ENCODE results near the gene TBL1Y.
"Not testable (repeated sequence)": the region's sequence is repeated elsewhere in the genome, so short reads cannot be mapped to it uniquely, and the experiment has no call there.

TBL1Y gene

DNA sequence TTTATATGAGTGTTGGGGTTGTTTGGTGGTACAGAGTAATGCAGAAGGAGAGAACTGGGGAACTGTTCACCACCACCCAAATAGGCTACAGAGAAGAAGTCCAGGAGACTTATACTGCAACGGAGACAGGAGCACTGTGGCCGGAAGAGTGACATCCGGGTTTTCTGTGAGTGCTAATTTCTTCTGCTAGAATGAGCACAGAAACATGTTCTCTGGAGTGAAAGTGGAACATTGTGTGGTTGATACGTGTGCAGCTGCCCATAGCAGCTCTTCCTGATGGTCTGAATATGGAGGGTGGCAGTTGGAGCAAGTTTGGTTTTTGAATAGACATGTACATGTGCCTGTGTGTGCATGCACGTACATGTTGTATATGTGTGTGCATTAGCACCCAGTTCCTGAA lies 67.3 kb downstream of the TBL1Y start:
- no peak for DNase-seq

DNA sequence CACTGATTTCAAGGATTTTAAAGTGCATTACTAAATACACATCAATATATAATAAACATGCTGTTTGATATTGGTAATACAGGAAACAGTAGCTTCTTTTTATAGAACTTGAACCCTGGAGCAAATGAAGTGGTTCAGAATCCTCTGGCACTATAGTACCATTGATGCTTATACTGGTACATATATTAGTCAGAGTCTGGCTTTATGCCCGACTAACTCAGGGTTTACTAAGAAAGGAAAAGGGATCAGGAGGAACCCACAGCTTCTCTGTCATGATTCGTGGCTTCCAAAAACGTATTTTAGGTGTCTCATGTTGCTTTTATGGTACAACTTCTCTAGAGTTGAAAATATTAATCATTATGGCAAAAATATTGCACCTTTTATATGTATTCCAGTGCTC lies 72.7 kb downstream of the TBL1Y start:
- DNase-seq = no peak

DNA sequence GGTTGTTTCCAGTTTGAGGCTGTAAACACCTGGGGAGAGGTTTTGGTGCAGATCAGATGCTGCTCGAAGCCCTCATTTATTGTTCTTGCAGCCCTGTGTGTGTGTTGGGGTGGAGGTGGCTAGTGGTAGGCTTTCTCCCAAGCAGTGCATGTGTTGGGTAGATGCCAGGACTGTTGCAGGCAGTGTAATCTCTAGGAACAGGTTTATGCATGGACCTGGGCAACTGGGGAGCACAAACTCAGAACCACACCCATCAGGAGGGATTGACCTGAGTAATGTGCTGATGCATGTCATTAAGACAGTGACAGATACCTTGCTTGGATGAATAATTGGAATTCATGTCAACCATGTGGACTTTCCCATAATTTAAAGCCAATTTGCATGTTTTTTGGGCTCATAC lies 77.3 kb downstream of the TBL1Y start:
- DNase-seq = no peak

DNA sequence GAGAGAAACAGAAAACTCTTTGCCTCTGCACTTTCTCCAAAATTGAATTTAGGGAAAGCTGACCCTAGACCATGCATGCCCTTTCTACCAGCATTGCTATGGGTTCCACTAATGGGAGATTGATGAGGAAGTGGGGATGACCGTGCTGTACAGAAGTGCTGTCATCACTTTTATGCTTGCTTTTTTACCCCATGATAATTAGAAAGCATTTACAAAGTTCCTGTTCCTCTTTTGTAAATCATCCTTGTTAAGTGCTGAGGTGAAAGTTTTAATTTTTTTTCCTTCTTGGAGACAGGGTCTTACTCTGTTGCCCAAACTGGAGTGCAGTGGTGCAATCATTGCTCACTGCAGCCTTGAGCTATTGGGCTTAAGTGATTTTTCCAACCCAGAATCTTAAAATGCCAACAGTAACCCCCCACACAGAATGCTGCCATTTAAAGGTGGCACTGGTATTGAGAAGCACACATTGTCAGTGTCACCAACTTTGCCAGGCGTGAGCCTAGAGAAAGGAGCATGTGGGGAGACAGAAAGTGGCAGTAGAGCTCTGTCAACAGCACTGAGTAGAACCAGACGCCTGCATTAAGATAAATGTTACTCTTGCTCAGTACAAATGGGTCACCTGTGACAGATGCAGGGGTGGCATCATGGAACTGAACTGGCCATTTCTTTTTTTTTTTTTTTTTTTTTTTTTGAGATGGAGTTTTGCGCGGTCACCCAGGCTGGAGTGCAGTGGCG lies 79.6 kb downstream of the TBL1Y start:
- no peak for DNase-seq

DNA sequence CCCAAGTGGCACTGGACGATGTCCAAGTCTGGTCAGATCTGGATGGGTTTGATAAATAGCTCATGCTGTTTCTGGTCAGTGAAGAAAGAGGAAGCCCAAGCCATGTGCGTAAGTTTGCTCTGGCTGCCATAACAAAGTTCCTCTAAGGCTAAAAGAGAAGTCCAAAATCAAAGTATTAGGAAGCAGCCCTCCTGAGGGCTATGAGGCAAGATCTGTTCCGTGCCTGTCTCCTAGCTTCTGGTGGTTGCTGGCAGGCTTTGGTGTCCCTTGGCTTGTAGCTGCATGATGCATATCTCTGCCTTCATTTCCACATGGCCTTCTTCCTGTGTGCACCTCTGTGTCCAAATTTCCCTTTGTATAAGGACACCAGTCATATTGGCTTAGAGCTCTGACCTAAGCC lies 81.5 kb downstream of the TBL1Y start:
- no peak for DNase-seq

DNA sequence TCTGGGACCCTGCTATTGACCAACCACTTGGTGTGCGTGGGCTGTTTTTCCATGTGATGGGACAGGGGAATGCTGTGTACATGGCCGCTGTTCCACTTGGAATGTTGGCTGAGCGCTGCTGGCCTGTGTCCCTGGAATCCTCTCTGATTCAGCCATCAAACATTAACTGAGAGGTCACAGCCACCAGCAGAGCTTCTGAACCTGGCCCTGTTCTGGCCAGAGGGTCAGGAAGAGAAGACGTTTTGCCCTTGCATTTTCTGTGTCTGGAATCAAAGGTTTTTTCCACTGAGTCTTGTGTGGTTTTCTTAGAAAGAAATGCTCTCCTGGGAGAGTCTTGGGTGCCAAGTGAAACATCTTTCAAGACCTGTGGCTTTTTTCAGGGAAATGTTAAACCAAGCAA lies 85.5 kb downstream of the TBL1Y start:
- DNase-seq = no peak

DNA sequence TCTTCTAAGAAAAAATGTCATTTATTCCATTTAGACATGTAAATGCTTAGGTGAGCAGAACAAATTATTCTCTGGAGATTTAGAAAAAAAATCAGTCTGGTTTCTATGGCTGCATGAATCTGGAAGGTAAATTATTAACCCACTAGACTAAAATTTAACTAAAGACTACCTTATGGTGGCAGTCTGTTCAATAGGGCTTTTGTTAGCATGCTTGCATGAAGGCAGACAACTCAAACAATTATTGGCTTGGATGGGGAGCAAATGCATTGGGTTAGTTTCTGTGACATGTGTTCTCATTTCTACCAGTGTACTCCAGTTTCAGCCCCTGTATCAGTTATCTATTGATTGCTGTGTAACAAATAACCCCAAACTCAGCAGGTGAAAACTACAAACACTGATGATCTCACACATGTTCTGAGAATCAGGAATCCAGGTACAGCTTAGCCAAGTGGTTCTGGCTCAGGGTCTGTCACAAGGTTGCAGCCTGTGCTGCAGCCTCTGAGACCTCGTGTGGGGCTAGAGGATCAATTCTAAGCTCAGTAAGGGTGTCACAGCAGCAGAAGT lies 87.1 kb downstream of the TBL1Y start:
- DNase-seq = no peak

DNA sequence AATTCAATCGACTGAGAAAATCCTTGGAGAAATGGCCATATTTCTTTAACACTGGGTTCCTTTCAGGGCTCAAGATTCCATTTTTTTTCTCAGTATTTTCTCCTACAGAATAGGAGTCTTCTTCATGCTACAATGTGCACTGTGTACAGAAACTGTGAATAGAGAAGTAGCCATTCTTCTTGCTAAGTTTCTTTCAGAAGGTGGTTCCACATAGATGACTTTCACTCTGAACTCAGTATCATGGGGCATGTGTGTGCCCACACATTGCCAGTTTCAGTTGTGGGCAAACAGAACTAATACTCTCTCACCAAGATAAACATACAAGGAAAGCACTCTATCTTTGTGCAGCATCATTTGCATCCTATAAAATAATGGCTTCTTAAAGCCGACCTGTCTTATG lies 89.4 kb downstream of the TBL1Y start:
- no peak for DNase-seq

DNA sequence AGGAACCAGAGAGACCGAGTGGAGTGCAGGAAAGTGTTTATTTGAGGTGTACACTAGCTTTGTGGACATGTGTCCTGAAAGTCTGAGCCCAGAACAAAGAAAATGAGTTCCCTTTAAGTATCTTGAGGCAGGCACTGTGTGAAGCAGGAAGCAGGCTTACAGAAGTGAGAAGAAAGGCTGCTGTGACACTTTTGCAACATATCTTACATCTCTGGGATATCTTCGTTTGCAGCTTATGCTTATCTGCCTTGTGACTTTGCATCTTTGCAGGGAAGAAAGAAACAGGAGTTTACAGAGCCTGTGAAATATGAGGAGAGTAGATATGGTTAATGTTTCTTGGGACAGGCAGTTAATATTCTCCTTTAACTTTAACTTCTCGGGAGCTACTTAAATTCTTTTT lies 92.1 kb downstream of the TBL1Y start:
- no peak for DNase-seq

DNA sequence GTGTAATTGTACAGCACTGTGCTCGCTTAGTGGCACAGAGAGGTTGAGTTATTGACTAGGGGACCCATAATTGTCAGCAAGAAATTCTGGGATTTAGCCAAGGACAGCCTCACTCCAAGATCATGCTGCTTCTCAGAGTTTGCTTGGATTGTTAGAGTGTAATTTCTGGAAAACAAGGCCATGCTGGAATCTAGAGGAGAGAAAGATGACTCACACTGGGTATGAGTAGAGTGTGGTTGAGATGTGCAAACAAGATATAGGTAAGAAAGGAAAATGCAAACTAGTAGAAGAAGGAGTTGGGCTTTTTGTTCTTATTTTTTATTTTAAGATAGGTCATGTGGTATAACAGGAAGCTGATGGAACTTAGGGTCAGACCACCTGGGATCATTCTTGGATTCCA lies 97.4 kb downstream of the TBL1Y start:
- no peak for DNase-seq

DNA sequence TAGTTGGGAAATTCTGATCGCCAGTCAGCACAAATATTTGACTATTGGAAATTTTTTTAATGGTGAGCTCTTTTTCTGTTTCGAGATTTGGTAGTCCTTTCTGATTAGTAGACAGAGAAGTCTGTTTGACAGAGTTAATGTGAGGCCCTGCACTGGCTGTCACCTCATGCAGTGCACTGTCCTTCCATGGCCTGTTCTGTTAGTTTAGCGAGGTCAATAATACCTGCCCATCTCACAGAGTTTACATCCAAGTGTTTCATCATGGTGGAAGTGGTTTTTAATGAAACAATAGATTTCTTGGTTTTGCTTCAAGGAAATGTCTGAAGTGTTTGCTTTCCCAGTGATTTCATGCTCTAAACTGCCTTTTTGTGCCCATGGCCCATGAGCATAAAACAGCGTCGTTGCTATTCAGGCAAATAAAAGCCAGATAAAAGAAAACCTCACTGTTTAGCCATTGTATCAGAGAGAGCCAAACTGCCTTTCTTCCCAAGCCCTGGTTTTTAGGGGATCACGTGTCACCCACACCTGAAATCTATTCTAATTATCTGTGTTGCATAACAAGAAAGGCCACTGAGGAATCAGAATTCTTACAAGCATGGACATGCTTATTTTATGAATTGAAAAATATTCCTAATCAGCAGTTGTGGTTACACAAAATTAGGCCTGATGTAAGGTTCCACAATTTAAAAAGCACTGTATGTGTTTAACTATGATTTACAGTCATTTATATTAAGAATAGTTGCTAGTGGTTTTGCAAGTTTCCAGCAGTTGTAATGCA lies 98.3 kb downstream of the TBL1Y start:
- no peak for DNase-seq

DNA sequence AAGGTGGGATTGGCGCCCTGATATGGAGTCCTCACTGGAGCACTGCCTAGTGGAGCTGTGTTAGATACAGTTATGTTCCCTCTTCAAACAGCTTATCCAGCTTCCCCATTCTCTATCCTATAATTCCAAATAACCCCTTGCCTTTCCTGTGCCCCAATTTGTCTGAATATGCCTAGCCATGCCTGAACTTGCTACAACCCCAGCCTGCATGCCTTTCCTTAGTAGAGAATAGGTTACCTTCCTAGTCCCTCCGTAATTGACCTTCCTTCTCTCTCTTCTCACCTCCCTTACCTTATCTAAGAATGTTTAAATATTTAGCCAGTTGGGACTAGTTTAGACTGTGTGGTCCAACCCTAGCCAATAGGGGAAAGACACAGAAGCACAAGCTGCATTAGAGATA lies 102.6 kb downstream of the TBL1Y start:
- DNase-seq = no peak

DNA sequence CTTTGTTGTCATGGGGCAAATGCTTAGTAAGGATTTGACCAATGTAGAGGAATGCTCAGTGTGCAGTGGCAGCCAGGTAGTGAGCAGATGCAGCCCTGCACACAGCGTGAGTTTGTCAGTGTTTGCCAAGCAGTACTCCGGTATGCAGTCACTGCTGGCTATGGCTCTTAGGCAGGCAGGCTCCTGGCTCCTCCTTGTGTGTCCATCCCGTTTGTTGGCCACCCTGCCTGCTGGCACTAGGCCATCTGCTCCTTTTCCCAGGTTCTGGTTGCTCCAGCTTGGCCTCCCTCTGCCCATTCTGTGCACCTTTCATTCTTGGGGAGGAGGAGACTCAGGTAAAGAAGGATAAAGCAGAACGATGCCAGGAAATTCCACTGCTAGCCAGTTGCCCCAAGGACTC lies 106.0 kb downstream of the TBL1Y start:
- DNase-seq = no peak

DNA sequence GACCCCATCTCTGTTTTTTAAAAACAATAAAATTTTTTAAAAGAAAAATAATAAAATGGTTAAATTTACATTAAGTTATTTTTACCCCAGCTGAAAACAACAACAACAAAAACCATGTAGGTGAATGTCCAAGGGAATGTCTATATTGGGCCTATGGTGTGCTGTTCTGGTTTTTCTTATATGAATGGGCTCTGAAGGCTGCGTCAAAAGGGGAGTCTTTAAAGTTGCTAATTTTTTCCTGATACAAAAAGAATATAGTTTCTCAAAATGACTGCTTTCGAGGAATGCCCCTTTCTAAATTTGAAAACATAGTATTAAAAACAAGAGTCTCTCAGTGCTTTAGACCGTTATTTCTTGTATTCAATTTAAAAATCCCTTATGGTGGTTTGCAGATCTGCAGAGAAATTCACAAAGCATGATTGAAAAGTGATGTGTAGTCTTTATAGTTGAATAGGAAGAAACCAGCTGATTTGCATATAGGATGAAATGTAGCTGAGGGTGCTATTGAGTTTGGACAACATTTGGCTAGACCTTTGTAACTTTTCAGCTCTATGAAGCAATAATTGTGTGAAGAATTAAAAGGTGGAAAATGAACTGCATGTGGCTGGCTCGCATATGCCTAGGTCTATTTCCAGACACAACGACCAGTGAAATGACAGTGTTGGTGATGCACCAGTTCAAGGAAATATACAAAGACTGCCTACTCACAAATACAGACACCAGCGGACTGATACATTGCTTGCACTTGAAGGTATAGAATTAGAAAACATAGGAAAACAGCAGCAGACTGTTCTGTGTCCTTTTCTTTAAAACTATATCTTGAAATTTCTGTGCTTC lies 107.0 kb downstream of the TBL1Y start:
- DNase-seq = no peak

DNA sequence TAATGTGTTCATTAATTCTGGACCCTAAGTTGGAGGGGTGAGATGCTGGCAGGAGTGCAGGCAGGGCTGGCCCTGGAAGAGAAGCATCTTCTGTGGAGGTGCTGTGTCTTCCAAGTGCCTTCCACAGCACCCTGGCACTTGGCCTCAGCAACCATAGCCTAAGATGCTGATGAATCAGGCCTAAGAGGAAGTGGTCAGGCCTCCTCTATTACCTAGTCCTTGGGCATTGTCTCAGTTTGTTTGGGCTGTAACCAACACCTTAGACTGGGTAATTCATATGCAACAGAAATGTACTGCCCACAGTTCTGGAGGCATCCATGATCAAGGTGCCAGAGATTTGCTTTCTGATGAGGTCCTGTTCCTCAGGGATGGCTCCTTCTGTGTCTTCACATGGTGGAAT lies 128.5 kb downstream of the TBL1Y start:
- DNase-seq = no peak

DNA sequence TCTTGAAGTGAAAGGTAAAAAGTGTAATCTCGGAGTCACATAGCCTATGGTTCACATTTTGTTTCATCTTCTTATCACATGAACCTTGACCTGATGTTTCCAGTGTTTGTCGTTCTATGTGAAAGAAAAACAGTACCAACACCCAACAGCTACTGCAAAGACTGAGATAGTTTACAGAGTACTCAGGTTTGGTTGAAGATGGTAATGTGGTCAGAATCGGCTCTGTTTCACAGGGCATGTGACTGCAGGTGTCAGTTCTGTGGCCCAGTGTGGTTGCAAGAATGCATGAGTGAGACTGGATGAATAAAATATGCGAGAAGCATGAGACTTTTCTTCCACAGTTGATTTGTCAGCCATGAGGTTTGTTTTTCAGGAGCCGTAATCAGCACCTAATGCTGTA lies 130.2 kb downstream of the TBL1Y start:
- no peak for DNase-seq

DNA sequence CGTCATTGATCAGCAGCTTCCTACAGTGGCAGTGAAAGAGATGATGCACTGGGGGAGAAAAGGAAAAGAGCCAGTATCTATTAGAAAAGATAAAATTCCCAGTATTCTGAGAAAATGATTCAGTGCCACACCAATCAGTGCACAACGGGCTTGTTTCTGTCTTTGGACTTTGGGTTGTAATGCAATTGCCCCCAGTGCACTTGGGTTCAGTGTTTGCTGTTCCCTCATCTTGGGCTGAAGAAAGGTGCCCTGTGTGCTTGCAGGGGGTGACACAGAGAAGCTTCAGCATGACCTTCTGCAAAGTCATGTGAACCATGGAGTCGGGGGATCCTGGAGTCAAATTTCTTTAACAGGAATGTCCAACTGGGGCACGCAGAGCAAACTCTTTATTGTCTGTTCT lies 131.5 kb downstream of the TBL1Y start:
- no peak for DNase-seq

DNA sequence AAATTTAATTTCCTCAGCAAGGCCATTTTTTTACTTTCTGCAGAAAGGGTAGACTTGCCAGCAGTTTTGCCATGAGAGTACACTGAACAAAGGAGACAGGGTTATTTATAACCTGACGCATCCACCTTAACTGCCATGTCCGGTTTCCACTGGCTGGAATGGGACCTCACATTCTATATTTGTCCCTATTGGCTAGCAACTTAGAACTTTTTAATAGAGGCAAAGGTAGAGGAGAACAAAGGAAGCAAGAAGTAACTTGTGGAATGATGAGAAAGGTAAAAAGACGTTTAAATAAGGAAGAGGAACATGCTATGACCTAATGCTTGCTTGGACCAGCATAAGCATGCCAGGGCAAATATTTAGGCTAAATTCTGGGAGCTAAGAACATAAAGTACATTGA lies 142.0 kb downstream of the TBL1Y start:
- not testable (repeated sequence) for DNase-seq

DNA sequence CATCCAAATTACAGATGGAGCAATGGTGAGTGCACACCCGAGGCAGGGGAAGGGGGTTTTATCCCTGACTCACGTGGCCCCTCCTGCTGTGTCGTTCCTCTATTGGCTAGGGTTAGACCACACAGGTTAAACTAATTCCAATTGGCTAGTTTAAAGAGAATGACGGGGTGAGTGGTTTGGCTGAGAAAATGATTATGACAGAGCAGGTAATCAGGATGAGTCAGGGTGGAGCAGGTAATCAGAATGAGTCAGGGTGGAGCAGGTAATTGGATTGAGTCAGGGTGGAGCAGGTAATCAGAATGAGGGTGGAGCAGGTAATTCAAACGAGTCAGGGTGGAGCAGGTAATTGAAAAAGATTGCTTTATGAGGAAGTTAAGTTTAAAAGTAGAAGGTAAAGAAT lies 146.4 kb downstream of the TBL1Y start:
- no peak for DNase-seq

DNA sequence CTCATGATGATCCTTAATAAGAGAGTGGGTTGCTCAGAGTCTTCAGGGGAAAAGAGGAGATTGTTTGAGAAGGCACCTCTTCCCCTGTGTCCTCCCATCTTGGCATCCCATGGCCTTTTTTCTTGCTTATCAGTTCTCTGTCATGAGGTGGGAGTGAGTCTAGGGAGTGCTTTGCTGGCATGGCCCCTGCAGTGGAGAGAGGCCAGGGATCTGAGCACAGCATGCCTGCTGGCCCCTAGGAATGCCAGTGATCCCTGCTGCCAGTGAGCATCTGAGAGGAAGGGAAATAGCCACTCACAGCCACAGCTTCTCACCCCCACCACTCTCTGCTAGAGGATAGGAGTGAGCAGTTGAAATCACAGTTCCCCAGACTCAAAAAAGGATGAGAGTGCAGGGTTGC lies 168.2 kb downstream of the TBL1Y start:
- no peak for DNase-seq

DNA sequence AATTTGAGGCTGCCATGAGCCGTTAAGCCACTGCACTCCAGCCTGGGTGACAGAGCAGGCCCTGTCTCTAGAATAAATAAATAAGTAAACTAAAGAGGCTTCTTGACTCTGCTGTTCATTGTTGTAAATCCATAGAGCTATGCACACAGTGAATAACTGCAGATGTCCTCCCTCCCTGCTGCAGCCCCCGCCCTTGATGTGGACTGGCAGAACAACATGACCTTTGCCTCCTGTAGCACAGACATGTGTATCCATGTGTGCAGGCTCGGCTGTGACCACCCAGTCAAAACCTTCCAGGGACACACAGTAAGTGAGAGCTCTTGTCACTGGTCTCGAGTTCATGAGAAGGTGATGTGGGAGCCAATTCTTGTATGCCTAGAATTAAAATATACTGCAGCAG lies 170.1 kb downstream of the TBL1Y start:
- not testable (repeated sequence) for DNase-seq

DNA sequence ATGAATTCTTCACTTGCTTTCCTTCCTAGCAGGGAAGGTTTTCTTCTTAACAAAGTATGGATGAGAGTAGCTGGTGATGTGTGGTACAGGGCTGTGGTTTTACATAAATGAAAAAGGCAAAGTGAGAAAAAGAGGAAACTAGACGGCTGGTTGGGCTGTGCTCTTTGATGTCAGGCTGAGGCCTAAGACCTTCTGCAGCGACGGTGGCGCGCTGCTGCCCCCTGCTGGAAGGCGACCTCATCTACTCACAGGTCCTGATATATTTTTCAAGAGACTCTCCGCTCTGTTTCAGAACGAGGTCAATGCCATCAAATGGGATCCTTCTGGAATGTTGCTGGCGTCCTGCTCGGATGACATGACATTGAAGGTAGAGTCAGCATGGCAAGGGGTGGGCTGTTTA lies 175.1 kb downstream of the TBL1Y start:
- no peak for DNase-seq

DNA sequence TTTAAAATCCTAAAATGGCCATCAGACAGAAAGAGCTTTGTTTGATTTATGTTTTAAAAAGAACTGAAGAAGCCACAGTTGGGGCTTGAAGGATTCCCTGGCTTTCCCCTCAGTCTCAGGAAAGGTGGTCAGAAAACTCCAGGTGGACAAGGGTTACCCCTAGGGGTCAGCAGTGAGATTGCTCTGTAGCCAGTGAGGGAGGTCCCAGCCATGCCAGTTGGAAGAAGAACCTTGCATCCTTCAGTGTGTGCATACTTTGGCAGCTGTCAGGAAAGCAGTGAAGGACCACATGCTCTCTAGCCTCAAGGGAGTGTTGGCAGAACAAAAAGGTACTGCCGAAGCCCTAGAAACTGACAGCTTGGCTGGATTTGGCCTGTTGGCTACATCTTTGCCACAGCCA lies 182.3 kb downstream of the TBL1Y start:
- DNase-seq = no peak

DNA sequence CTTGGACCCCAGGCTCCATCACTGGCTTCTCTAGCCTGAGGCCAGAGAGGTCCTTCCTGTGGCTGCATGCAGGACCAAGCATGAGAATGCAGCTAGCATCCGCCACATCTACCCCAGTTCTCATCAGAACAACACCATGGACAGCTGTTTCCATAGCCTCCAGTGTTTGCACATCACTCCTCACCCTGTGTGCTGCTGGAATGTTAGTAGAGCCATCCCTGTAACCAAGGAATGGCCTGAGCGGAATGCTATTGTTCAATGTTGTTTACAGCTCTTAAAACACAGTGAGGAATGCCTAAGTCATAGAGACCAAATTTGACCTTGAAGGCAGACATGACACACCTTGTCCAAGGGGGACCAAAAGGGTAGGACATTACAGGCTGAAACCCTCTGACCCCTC lies 183.9 kb downstream of the TBL1Y start:
- no peak for DNase-seq
